GM23338 (cell line): Measurements from ENCODE around the gene RUNX1. TPM values are rescaled to one million over a fixed set of nuclear protein-coding genes. Genes with fewer than 3 reads are reported as not detected.

Source experiments
- ATAC-seq: fragments of 200-7000 bp; cut with Tn5 transposase; 3 replicates; pipeline ENCODE4 v1.9.1; 2020
- DNase-seq: peaks from one replicate; pipeline ENCODE4 v3.0.0-alpha.2; 2015; ENCODE audit warnings: low spot score
- H2AFZ ChIP-seq: fragments of 200-600 bp; sonication (generic); 2 replicates; pipeline ENCODE4 v1.8.0; 2016; ENCODE audit warnings: antibody characterized with exemption, mild to moderate bottlenecking, moderate library complexity
- H3F3A ChIP-seq: fragments of 200-600 bp; sonication (generic); replicated peaks from 2 replicates; pipeline ENCODE4 v1.8.0; 2017; ENCODE audit warnings: antibody characterized with exemption, mixed run types, low read depth
- H3K27ac ChIP-seq: fragments of 200-600 bp; sonication (generic); 2 replicates; pipeline ENCODE4 v1.6.1; 2016; ENCODE audit warnings: low read depth
- H3K27me3 ChIP-seq: fragments of 200-600 bp; sonication (generic); 2 replicates; pipeline ENCODE4 v1.8.0; 2016; ENCODE audit warnings: mild to moderate bottlenecking, mixed run types, moderate library complexity; ENCODE audit not compliant: insufficient read depth
- H3K36me3 ChIP-seq: fragments of 200-600 bp; sonication (generic); 2 replicates; pipeline ENCODE4 v1.8.0; 2016; ENCODE audit warnings: mild to moderate bottlenecking; ENCODE audit not compliant: insufficient read depth
- H3K4me1 ChIP-seq: fragments of 200-600 bp; sonication (generic); 2 replicates; pipeline ENCODE4 v1.8.0; 2016; ENCODE audit warnings: mild to moderate bottlenecking, moderate library complexity; ENCODE audit not compliant: insufficient read depth
- H3K4me2 ChIP-seq: fragments of 200-600 bp; sonication (generic); 2 replicates; pipeline ENCODE4 v1.7.1; 2017; ENCODE audit warnings: mixed run types
- H3K4me3 ChIP-seq: fragments of 200-600 bp; sonication (generic); 2 replicates; pipeline ENCODE4 v1.6.1; 2016; ENCODE audit warnings: mixed run types
- H3K79me2 ChIP-seq: fragments of 200-600 bp; sonication (generic); replicated peaks from 2 replicates; pipeline ENCODE4 v1.8.0; 2017; ENCODE audit warnings: mild to moderate bottlenecking; ENCODE audit not compliant: insufficient read depth
- H3K9me2 ChIP-seq: fragments of 200-600 bp; sonication (generic); 2 replicates; pipeline ENCODE4 v1.8.0; 2017; ENCODE audit not compliant: insufficient read depth
- H4K20me1 ChIP-seq: fragments of 200-600 bp; sonication (generic); replicated peaks from 2 replicates; pipeline ENCODE4 v1.8.0; 2017; ENCODE audit warnings: mild to moderate bottlenecking; ENCODE audit not compliant: insufficient read depth
- H3K27ac Mint-ChIP-seq: 2 replicates; pipeline ENCODE4 v1.8.0; 2020; ENCODE audit warnings: inconsistent platforms, mild to moderate bottlenecking, moderate library complexity, mixed read lengths
- H3K27me3 Mint-ChIP-seq: 3 replicates; pipeline ENCODE4 v1.8.0; 2022; ENCODE audit warnings: low read depth, mild to moderate bottlenecking, moderate library complexity, mixed read lengths, inconsistent platforms; ENCODE audit not compliant: insufficient read depth, poor library complexity
- H3K36me3 Mint-ChIP-seq: 3 replicates; pipeline ENCODE4 v1.8.0; 2021; ENCODE audit warnings: low read depth, mild to moderate bottlenecking, inconsistent platforms, moderate library complexity, mixed read lengths
- H3K4me1 Mint-ChIP-seq: 3 replicates; pipeline ENCODE4 v1.8.0; 2020; ENCODE audit warnings: mild to moderate bottlenecking, inconsistent platforms, mixed read lengths
- H3K4me3 Mint-ChIP-seq: 3 replicates; pipeline ENCODE4 v1.8.0; 2021; ENCODE audit warnings: moderate library complexity, mild to moderate bottlenecking, inconsistent platforms, mixed read lengths
- H3K9me3 Mint-ChIP-seq: 3 replicates; pipeline ENCODE4 v1.8.0; 2020; ENCODE audit warnings: moderate library complexity, mild to moderate bottlenecking, inconsistent platforms, mixed read lengths
- CREB1 ChIP-seq: fragments of 250-450 bp; sonication (Bioruptor Pico); IDR thresholded peaks from 2 replicates; pipeline ENCODE4 v1.5.0; 2020; ENCODE audit warnings: low read depth, mild to moderate bottlenecking, moderate library complexity
- CTCF ChIP-seq, 2 experiments: fragments of 200-600 bp in 1 of 2; sonication (generic) in 1 of 2; conservative IDR thresholded peaks; 2 replicates each; pipeline versions ENCODE4 v1.5.1 to v1.6.1; 2016 to 2017; ENCODE audit warnings: antibody characterized with exemption in 2 of 2, low read depth in 2 of 2, mild to moderate bottlenecking in 2 of 2, moderate library complexity in 1 of 2
- EZH2 ChIP-seq: fragments of 200-600 bp; sonication (generic); IDR thresholded peaks from one replicate; pipeline ENCODE4 v1.8.0; 2017; ENCODE audit warnings: antibody characterized with exemption, mild to moderate bottlenecking, low read depth; ENCODE audit not compliant: unreplicated experiment
- EZH2phosphoT487 ChIP-seq: fragments of 200-600 bp; sonication (generic); IDR thresholded peaks from one replicate; pipeline ENCODE4 v1.8.1; 2018; ENCODE audit warnings: antibody characterized with exemption; ENCODE audit not compliant: unreplicated experiment
- JUNB ChIP-seq: IDR thresholded peaks from one replicate; pipeline ENCODE4 v1.6.1; 2016; ENCODE audit warnings: antibody characterized with exemption; ENCODE audit not compliant: unreplicated experiment
- NANOG ChIP-seq: IDR thresholded peaks from 2 replicates; pipeline ENCODE4 v1.6.1; 2016; ENCODE audit warnings: antibody characterized with exemption, borderline replicate concordance
- POLR2AphosphoS5 ChIP-seq: IDR thresholded peaks from 2 replicates; pipeline ENCODE4 v1.6.1; 2016; ENCODE audit warnings: antibody characterized with exemption, low read depth
- STAT1 ChIP-seq: IDR thresholded peaks from one replicate; pipeline ENCODE4 v1.6.1; 2016; ENCODE audit warnings: antibody characterized with exemption; ENCODE audit not compliant: unreplicated experiment
- ZNF114 ChIP-seq: fragments of 250-450 bp; sonication (Bioruptor Pico); IDR thresholded peaks from 2 replicates; pipeline ENCODE4 v1.5.0; 2020; ENCODE audit warnings: mild to moderate bottlenecking, moderate library complexity
- ZNF331 ChIP-seq: fragments of 250-450 bp; sonication (Bioruptor Pico); IDR thresholded peaks from 2 replicates; pipeline ENCODE4 v1.5.0; 2020; ENCODE audit warnings: low read depth, mild to moderate bottlenecking, moderate library complexity
- polyA plus RNA-seq: library from polyadenylated mRNA; unstranded; fragments of >200 nt; fragmentation: Nextera tagmentation; extraction: Ambion mirVana; gene quantifications from 2 replicates; pipeline ENCODE4 v1.2.1, GENCODE V29; 2016
- total RNA-seq: library from RNA; depleted of rRNA; stranded (reverse); fragments of >200 nt; shearing (Covaris generic); gene quantifications from 2 replicates; pipeline ENCODE4 v1.2.3, GENCODE V29; 2014
- TF ChIP-seq, protein P1 (sequence below): IDR thresholded peaks from one replicate; pipeline ENCODE4 v1.6.1; 2018; ENCODE audit warnings: antibody characterized with exemption; ENCODE audit not compliant: unreplicated experiment
- TF ChIP-seq, protein P2 (sequence below): IDR thresholded peaks from 2 replicates; pipeline ENCODE4 v1.6.1; 2016; ENCODE audit warnings: antibody characterized with exemption

The RUNX1 gene
- total and polyA plus RNA-seq, 2 experiments from 2014 or later: 0.29 to 1.1 TPM

- TF ChIP-seq, protein P1, sequence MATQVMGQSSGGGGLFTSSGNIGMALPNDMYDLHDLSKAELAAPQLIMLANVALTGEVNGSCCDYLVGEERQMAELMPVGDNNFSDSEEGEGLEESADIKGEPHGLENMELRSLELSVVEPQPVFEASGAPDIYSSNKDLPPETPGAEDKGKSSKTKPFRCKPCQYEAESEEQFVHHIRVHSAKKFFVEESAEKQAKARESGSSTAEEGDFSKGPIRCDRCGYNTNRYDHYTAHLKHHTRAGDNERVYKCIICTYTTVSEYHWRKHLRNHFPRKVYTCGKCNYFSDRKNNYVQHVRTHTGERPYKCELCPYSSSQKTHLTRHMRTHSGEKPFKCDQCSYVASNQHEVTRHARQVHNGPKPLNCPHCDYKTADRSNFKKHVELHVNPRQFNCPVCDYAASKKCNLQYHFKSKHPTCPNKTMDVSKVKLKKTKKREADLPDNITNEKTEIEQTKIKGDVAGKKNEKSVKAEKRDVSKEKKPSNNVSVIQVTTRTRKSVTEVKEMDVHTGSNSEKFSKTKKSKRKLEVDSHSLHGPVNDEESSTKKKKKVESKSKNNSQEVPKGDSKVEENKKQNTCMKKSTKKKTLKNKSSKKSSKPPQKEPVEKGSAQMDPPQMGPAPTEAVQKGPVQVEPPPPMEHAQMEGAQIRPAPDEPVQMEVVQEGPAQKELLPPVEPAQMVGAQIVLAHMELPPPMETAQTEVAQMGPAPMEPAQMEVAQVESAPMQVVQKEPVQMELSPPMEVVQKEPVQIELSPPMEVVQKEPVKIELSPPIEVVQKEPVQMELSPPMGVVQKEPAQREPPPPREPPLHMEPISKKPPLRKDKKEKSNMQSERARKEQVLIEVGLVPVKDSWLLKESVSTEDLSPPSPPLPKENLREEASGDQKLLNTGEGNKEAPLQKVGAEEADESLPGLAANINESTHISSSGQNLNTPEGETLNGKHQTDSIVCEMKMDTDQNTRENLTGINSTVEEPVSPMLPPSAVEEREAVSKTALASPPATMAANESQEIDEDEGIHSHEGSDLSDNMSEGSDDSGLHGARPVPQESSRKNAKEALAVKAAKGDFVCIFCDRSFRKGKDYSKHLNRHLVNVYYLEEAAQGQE: no peak
- TF ChIP-seq EZH2phosphoT487 (no peak), EZH2 (no peak), JUNB (no peak), ZNF114 (CRISPR knock-in tag) (no peak), STAT1 (no peak), ZNF331 (CRISPR knock-in tag) (no peak), POLR2AphosphoS5 (no peak), CREB1 (CRISPR knock-in tag) (no peak), NANOG (no peak)
- TF ChIP-seq, protein P2, sequence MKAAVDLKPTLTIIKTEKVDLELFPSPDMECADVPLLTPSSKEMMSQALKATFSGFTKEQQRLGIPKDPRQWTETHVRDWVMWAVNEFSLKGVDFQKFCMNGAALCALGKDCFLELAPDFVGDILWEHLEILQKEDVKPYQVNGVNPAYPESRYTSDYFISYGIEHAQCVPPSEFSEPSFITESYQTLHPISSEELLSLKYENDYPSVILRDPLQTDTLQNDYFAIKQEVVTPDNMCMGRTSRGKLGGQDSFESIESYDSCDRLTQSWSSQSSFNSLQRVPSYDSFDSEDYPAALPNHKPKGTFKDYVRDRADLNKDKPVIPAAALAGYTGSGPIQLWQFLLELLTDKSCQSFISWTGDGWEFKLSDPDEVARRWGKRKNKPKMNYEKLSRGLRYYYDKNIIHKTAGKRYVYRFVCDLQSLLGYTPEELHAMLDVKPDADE: no peak
Measured at GRCh38 chr21:34949030-34949429, 100.1 kb downstream of the RUNX1 start (continued).

DNA sequence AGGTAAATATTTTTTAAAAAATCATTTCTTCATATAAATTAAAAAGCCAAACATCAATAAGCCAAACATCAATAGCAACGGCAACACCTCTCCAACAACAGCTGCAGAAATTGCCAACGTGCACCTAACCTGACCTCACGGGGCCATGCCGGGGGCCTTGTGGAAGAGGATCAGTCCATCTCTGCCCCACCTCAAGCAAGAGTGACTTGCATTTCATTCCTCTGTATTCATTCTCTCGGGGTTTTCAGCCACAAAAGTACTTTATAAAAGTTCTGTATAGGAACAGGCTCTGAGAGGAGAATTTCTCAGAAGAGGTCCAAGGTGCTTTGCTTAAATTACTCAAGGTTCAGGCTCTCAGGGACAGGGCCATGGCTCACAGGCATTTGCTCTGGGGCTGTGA, 100.9 kb downstream of the RUNX1 start:
- no peak overlapping the region; the same call in 1 of the 2 replicates for H2AFZ ChIP-seq
- peaks cover 6% of the 10 kb centered on the region; the same call in 2 of the 3 replicates for H3K4me1 Mint-ChIP-seq
- H3K27me3 ChIP-seq: no peaks in the 10 kb centered on the region
- DNase-seq (no peak), ATAC-seq (no peak)
- H3K9me3 Mint-ChIP-seq: no peaks in the 10 kb centered on the region
- no peak overlapping the region for H3K27ac Mint-ChIP-seq
- no peak overlapping the region for H3K4me3 ChIP-seq
- H3K36me3 ChIP-seq: no peaks in the 10 kb centered on the region
- H3K36me3 Mint-ChIP-seq: no peaks in the 10 kb centered on the region
- H3K9me2 ChIP-seq: peaks cover 4% of the 10 kb centered on the region; the same call in 1 of the 2 replicates
- H3K4me3 Mint-ChIP-seq: no peak overlapping the region
- no peaks in the 10 kb centered on the region for H3F3A ChIP-seq
- no peaks in the 10 kb centered on the region for H3K27me3 Mint-ChIP-seq
- H3K27ac ChIP-seq: no peak overlapping the region
- no peak overlapping the region for H3K4me2 ChIP-seq
- H3K79me2 ChIP-seq: no peaks in the 10 kb centered on the region
- TF ChIP-seq, protein P2: no peak
- TF ChIP-seq POLR2AphosphoS5: no peak
- no peak for TF ChIP-seq EZH2
- no peak for TF ChIP-seq STAT1
- TF ChIP-seq CTCF (conservative IDR thresholded peaks at IDR 0.05; ENCODE audit: low read depth in 2 of 2): no peak
- TF ChIP-seq ZNF114 (CRISPR knock-in tag): no peak
- no peak for TF ChIP-seq EZH2phosphoT487
- no peak for TF ChIP-seq CREB1 (CRISPR knock-in tag)
- TF ChIP-seq NANOG: no peak
- H4K20me1 ChIP-seq: no peaks in the 10 kb centered on the region; the same call in 1 of the 2 replicates
- no peaks in the 10 kb centered on the region for H3K4me1 ChIP-seq
